GM12878 (cell line): Measurements from ENCODE around the gene C4orf17.

ENCODE experiments used
- CHD4 ChIP-seq: fragments of 200-600 bp; sonication (generic); IDR thresholded peaks from 2 replicates; pipeline ENCODE4 v1.6.1; 2016; ENCODE audit warnings: mild to moderate bottlenecking
- NFIC ChIP-seq: IDR thresholded peaks from 2 replicates; pipeline ENCODE4 v1.6.1; 2012; ENCODE audit warnings: low read depth, mild to moderate bottlenecking, inconsistent platforms, low read length, moderate library complexity
- PML ChIP-seq: IDR thresholded peaks from 2 replicates; pipeline ENCODE4 v1.6.1; 2012; ENCODE audit warnings: low read length, inconsistent platforms
- YBX1 ChIP-seq: fragments of 450-650 bp; IDR thresholded peaks from 2 replicates; pipeline ENCODE4 v1.6.1; 2016; ENCODE audit warnings: antibody characterized with exemption
- TF ChIP-seq, protein P1 (sequence below), 3 experiments: IDR thresholded peaks in 2 of 3; conservative IDR thresholded peaks in 1 of 3; 2 replicates each; pipeline ENCODE4 v1.5.1; 2011; ENCODE audit warnings: low read depth in 3 of 3, low read length in 3 of 3, mild to moderate bottlenecking in 3 of 3, control low read depth in 2 of 3, moderate library complexity in 2 of 3, inconsistent platforms in 1 of 3, mixed read lengths in 1 of 3; ENCODE audit not compliant: control insufficient read depth in 2 of 3, insufficient read depth in 1 of 3; ENCODE audit errors: extremely low read depth in 1 of 3

DNA sequence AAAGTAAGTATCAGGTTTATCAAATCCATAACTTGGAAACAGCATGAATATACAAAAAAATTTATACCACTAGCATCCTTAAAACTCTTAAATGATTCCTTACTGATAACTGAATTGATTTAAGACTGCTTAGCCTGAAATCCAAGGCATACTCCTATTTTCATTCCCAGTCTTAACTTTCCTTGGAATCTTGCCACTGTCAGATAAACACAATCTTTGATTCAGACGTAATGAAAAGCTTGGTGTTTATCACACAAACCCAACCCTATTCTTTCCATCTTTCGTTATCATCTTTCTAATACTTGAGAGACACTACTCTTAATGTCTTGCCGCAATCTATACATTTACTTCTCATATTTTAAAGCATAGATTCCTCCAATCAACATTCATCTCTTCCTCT lies 19.1 kb downstream of the C4orf17 start:
- TF ChIP-seq CHD4: no peak
- TF ChIP-seq, protein P1, sequence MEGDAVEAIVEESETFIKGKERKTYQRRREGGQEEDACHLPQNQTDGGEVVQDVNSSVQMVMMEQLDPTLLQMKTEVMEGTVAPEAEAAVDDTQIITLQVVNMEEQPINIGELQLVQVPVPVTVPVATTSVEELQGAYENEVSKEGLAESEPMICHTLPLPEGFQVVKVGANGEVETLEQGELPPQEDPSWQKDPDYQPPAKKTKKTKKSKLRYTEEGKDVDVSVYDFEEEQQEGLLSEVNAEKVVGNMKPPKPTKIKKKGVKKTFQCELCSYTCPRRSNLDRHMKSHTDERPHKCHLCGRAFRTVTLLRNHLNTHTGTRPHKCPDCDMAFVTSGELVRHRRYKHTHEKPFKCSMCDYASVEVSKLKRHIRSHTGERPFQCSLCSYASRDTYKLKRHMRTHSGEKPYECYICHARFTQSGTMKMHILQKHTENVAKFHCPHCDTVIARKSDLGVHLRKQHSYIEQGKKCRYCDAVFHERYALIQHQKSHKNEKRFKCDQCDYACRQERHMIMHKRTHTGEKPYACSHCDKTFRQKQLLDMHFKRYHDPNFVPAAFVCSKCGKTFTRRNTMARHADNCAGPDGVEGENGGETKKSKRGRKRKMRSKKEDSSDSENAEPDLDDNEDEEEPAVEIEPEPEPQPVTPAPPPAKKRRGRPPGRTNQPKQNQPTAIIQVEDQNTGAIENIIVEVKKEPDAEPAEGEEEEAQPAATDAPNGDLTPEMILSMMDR (IDR thresholded peaks at IDR 0.05 in 2 of 3, conservative IDR thresholded peaks at IDR 0.05 in 1 of 3; ENCODE audit: control insufficient read depth in 2 of 3, extremely low read depth in 1 of 3, insufficient read depth in 1 of 3, low read depth in 3 of 3, low read length in 3 of 3): no peak
- TF ChIP-seq PML: no peak
- TF ChIP-seq YBX1: no peak
- no peak for TF ChIP-seq NFIC
